Measurements from ENCODE around the gene COQ4. TPM values are rescaled to one million over a fixed set of nuclear protein-coding genes. Genes with fewer than 3 reads are reported as not detected.

Gene COQ4
- total and polyA plus RNA-seq, 2 of the 8 experiments (the other 6 are each of a cell fraction or from before 2014, with no cell fraction given), result 32.3 to 58.8 TPM

DNA sequence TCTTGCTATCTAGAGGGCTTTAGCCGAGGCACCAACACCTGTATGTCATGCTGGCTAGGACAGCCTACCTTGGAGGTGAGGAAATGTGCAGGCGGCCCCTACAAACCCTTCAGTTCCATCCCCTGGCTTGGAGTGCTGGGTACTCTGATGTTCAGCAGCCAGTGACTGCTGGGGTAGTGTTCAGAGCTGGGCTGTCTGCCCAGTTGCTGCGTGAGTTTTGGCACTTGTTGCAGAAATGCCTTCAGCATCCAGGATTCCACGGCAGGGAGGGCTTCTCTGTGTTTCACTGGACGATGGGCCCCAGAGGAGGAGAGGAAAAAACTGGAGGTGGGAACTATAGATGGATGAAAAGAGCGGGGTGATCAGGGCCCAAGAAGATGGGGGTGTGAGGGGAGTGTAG, 36.2 kb upstream of the COQ4 start (continued):
- TF ChIP-seq, protein P1, sequence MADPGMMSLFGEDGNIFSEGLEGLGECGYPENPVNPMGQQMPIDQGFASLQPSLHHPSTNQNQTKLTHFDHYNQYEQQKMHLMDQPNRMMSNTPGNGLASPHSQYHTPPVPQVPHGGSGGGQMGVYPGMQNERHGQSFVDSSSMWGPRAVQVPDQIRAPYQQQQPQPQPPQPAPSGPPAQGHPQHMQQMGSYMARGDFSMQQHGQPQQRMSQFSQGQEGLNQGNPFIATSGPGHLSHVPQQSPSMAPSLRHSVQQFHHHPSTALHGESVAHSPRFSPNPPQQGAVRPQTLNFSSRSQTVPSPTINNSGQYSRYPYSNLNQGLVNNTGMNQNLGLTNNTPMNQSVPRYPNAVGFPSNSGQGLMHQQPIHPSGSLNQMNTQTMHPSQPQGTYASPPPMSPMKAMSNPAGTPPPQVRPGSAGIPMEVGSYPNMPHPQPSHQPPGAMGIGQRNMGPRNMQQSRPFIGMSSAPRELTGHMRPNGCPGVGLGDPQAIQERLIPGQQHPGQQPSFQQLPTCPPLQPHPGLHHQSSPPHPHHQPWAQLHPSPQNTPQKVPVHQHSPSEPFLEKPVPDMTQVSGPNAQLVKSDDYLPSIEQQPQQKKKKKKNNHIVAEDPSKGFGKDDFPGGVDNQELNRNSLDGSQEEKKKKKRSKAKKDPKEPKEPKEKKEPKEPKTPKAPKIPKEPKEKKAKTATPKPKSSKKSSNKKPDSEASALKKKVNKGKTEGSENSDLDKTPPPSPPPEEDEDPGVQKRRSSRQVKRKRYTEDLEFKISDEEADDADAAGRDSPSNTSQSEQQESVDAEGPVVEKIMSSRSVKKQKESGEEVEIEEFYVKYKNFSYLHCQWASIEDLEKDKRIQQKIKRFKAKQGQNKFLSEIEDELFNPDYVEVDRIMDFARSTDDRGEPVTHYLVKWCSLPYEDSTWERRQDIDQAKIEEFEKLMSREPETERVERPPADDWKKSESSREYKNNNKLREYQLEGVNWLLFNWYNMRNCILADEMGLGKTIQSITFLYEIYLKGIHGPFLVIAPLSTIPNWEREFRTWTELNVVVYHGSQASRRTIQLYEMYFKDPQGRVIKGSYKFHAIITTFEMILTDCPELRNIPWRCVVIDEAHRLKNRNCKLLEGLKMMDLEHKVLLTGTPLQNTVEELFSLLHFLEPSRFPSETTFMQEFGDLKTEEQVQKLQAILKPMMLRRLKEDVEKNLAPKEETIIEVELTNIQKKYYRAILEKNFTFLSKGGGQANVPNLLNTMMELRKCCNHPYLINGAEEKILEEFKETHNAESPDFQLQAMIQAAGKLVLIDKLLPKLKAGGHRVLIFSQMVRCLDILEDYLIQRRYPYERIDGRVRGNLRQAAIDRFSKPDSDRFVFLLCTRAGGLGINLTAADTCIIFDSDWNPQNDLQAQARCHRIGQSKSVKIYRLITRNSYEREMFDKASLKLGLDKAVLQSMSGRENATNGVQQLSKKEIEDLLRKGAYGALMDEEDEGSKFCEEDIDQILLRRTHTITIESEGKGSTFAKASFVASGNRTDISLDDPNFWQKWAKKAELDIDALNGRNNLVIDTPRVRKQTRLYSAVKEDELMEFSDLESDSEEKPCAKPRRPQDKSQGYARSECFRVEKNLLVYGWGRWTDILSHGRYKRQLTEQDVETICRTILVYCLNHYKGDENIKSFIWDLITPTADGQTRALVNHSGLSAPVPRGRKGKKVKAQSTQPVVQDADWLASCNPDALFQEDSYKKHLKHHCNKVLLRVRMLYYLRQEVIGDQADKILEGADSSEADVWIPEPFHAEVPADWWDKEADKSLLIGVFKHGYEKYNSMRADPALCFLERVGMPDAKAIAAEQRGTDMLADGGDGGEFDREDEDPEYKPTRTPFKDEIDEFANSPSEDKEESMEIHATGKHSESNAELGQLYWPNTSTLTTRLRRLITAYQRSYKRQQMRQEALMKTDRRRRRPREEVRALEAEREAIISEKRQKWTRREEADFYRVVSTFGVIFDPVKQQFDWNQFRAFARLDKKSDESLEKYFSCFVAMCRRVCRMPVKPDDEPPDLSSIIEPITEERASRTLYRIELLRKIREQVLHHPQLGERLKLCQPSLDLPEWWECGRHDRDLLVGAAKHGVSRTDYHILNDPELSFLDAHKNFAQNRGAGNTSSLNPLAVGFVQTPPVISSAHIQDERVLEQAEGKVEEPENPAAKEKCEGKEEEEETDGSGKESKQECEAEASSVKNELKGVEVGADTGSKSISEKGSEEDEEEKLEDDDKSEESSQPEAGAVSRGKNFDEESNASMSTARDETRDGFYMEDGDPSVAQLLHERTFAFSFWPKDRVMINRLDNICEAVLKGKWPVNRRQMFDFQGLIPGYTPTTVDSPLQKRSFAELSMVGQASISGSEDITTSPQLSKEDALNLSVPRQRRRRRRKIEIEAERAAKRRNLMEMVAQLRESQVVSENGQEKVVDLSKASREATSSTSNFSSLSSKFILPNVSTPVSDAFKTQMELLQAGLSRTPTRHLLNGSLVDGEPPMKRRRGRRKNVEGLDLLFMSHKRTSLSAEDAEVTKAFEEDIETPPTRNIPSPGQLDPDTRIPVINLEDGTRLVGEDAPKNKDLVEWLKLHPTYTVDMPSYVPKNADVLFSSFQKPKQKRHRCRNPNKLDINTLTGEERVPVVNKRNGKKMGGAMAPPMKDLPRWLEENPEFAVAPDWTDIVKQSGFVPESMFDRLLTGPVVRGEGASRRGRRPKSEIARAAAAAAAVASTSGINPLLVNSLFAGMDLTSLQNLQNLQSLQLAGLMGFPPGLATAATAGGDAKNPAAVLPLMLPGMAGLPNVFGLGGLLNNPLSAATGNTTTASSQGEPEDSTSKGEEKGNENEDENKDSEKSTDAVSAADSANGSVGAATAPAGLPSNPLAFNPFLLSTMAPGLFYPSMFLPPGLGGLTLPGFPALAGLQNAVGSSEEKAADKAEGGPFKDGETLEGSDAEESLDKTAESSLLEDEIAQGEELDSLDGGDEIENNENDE (IDR thresholded peaks at IDR 0.05; ENCODE audit: insufficient replicate concordance, low read length), result no peak
- TF ChIP-seq JUN (IDR thresholded peaks at IDR 0.05; ENCODE audit: low read depth, low read length) (no peak), RNF2 (IDR thresholded peaks at IDR 0.05; ENCODE audit: borderline replicate concordance, low read depth, low read length, missing control alignments, poor library complexity, severe bottlenecking) (no peak), CHD1 (IDR thresholded peaks at IDR 0.05; ENCODE audit: low read depth, low read length) (no peak)
- TF ChIP-seq, protein P2, sequence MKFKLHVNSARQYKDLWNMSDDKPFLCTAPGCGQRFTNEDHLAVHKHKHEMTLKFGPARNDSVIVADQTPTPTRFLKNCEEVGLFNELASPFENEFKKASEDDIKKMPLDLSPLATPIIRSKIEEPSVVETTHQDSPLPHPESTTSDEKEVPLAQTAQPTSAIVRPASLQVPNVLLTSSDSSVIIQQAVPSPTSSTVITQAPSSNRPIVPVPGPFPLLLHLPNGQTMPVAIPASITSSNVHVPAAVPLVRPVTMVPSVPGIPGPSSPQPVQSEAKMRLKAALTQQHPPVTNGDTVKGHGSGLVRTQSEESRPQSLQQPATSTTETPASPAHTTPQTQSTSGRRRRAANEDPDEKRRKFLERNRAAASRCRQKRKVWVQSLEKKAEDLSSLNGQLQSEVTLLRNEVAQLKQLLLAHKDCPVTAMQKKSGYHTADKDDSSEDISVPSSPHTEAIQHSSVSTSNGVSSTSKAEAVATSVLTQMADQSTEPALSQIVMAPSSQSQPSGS (IDR thresholded peaks at IDR 0.05; ENCODE audit: low read length), result no peak
